GM06990 (cell line): Measurements from ENCODE around the gene LRBA.

Source experiments
- DNase-seq: peaks from one replicate; pipeline ENCODE4 v3.0.0-alpha.2; 2011; ENCODE audit not compliant: insufficient read length; ENCODE audit errors: extremely low read depth
- H3K27me3 ChIP-seq: replicated peaks from 2 replicates; pipeline ENCODE4 v1.6.0; 2011; ENCODE audit warnings: low read length; ENCODE audit not compliant: control insufficient read depth, insufficient read depth
- H3K36me3 ChIP-seq: 2 replicates; pipeline ENCODE4 v1.5.1; 2011; ENCODE audit warnings: low read length; ENCODE audit not compliant: control insufficient read depth, insufficient read depth
- H3K4me3 ChIP-seq: replicated peaks from 2 replicates; pipeline ENCODE4 v1.5.1; 2011; ENCODE audit warnings: low read depth, mild to moderate bottlenecking, control low read depth, low read length
- TF ChIP-seq, protein P1 (sequence below): IDR thresholded peaks from 2 replicates; pipeline ENCODE4 v1.5.1; 2011; ENCODE audit warnings: low read length, control low read depth, mild to moderate bottlenecking, inconsistent platforms; ENCODE audit not compliant: insufficient read depth, poor library complexity, severe bottlenecking

Gene LRBA

DNA sequence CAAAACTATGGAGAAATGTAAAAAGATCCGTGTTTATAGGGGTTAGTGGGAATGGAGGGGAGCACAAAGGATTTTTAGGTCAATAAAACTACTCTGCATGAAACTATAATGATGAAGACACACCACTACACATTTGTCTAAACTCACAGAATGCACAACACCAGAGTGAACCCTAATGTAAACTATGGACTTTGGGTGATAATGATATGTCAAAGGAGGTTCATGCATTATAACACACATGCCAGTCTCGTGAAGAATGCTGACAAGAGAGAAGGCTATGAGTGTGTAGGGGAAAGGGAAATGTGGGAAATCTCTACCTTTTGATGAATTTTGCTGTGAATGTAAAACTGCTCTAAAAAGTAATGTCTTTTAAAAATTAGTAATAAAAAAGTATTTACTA lies 249.9 kb downstream of the LRBA start:
- no peaks in the 10 kb centered on the region for H3K27me3 ChIP-seq
- DNase-seq: no peak
- TF ChIP-seq, protein P1, sequence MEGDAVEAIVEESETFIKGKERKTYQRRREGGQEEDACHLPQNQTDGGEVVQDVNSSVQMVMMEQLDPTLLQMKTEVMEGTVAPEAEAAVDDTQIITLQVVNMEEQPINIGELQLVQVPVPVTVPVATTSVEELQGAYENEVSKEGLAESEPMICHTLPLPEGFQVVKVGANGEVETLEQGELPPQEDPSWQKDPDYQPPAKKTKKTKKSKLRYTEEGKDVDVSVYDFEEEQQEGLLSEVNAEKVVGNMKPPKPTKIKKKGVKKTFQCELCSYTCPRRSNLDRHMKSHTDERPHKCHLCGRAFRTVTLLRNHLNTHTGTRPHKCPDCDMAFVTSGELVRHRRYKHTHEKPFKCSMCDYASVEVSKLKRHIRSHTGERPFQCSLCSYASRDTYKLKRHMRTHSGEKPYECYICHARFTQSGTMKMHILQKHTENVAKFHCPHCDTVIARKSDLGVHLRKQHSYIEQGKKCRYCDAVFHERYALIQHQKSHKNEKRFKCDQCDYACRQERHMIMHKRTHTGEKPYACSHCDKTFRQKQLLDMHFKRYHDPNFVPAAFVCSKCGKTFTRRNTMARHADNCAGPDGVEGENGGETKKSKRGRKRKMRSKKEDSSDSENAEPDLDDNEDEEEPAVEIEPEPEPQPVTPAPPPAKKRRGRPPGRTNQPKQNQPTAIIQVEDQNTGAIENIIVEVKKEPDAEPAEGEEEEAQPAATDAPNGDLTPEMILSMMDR: no peak
- no peak overlapping the region for H3K4me3 ChIP-seq
- no peaks in the 10 kb centered on the region for H3K36me3 ChIP-seq

DNA sequence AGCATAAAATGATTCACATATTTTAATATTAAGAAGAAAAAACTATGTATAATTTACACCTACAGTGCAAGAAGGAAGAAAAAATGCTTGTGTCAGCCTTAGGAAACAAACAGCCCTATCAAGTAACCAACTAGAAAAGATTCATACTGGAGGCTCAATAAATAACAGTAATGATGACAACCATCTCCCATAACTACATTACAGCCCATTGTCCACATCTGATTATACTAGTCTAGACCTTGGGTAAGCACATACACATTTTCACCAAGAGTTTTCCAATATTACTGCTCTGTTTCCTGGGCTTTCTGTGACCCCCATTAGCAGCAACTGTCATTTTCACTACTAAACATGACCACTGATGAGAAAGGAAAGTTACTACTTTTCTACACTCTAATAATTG lies 263.4 kb downstream of the LRBA start:
- H3K4me3 ChIP-seq: no peak overlapping the region
- DNase-seq: no peak
- TF ChIP-seq, protein P1: no peak
- H3K36me3 ChIP-seq: no peaks in the 10 kb centered on the region
- H3K27me3 ChIP-seq: no peaks in the 10 kb centered on the region

DNA sequence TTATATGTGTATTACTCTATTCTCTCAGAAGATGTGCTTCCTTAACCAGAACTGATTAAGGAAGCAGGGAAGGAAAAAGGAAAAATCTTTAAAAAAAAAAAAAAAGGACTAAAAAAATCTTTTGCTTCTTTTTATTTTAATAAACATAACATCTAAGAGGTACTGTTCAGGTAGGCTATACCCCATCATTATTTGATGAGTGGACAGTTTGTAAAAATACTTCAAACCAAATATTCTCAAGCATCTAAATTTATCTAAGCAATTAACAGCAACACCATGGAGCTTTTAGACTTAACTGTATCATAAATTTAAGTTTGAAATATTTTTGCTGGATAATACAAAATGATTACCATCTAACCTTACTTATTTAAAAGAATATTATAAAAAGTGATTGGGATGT lies 264.3 kb downstream of the LRBA start:
- H3K27me3 ChIP-seq: no peaks in the 10 kb centered on the region
- H3K4me3 ChIP-seq: no peak overlapping the region
- TF ChIP-seq, protein P1: no peak
- no peaks in the 10 kb centered on the region for H3K36me3 ChIP-seq
- no peak for DNase-seq

DNA sequence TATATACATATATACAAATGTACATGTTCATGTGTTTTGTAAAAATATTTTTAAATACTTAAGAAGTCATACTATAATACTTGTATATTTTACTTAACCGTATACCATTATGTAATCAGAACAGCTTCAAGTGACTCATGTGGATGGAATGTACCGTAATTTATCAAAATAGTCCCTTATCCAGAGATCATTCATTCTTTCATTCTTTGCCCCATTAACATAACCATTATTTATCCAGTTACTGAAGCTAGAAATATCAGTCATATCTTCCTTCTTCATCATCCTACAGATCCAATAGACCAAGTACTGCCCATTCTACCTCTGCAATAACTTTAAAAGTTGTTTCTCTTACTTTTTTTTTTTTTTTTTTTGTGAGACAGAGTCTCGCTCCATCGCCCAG lies 268.9 kb downstream of the LRBA start:
- H3K4me3 ChIP-seq: no peak overlapping the region
- TF ChIP-seq, protein P1: no peak
- H3K36me3 ChIP-seq: no peaks in the 10 kb centered on the region
- no peaks in the 10 kb centered on the region for H3K27me3 ChIP-seq
- DNase-seq: no peak

DNA sequence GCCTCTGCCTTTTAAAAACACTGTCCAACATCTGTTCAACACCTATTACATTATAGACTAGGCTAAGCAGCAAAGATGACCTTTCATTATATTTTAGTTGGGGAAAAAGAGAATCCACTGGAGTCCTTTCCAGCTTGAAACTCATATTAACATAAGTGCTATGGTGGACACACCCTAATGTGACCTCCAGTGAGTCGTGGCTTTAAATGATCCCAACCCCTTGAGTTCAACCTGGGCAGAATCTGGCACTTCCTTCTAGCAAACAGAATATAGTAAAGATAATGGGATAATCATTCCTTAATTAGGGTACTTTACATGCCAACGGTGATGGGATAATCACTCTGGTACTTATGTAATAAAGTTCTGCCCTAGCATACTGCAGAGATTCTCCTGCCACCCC lies 270.5 kb downstream of the LRBA start:
- no peak overlapping the region for H3K4me3 ChIP-seq
- TF ChIP-seq, protein P1: no peak
- no peaks in the 10 kb centered on the region for H3K36me3 ChIP-seq
- no peak for DNase-seq
- no peaks in the 10 kb centered on the region for H3K27me3 ChIP-seq
